ENCODE results near the gene PLCB4.

- TF ChIP-seq POLR2A (IDR thresholded peaks at IDR 0.05; ENCODE audit: low read depth, low read length) (no peak), POLR2AphosphoS5 (IDR thresholded peaks at IDR 0.05; ENCODE audit: low read depth, low read length) (no peak), TAF1 (IDR thresholded peaks at IDR 0.05; ENCODE audit: low read depth, low read length) (no peak)
Measured at GRCh38 chr20:9332791-9333479, 264.0 kb downstream of the PLCB4 start.
